ENCODE data around the gene RPS15.

Gene RPS15

GRCh38 chr19:1401889-1402217 lies 36.3 kb upstream of the RPS15 start:
- in situ Hi-C loops (cut with MboI; ENCODE audit: low sequenced_read_pairs), result no loop called here

DNA sequence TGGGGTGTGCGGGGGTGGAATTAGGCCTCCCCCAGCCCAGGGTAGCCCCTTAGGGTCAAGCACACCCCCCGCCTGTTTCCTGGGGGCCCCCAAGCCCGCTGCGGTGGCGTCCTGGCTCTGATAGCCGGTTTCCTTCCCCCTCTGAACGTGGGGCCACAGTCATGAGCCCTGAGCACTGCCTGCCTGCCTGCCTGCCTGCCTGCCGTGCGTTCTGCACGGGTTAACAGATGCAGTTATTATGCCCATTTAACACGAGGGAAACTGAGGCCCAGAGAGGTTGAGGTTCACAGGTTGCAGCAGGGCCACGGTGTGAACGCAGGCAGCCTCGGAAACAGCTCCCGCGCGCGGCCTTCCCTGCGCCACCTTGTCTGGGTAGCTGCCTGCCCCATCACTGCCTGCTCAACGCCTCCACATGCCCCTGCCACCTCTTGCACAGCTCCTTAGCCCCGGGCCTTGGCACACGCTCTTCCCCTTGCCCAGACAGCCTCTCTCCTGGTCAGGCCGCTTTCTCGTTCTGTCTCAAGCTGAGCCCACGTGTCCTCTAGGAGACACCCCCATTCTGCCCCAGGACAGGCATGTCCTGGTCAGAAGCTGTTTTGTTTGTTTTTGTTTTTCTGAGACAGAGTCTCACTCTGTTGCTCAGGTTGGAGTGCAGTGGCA lies 35.7 kb upstream of the RPS15 start:
- in situ Hi-C loops (cut with MboI; ENCODE audit: low sequenced_read_pairs), result no loop called here

DNA sequence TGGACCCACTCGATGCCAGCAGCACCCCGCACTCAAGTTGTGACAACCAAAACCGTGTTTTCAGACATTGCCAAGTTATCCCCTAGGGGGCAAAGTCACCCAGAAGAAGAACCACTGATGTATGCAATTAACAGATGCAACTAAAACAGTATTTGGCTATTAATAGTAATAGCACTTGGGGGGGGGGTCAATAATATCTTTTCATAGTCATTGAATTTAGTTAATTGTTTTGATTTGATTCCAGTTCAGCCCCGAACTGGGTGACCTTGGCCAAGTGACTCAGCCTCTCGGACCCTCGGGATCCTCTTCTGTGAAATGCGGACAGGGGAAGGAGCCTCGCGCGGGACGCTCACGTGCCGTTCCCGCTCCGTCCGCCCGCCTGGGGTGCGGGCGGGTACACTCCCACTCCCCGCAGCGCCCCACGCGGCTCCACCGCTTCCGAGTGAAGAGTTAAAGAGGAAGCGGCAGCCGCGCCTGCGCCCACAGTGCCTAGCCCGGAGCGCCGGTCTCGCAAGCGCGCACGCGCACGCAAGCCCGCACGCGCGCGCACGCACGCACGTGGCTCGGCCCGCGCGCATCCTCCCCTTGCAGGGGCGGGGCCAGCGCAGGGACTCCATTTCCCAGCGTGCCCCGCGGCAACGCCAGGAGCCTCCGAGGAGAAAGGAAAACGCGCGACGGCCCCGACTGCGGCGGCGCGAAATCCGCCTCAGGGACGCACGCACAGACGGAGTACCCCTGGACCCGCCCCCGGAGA lies 31.2 kb upstream of the RPS15 start:
- in situ Hi-C loops (cut with MboI; ENCODE audit: low sequenced_read_pairs), result no loop called here

GRCh38 chr19:1407528-1408299 lies 30.5 kb upstream of the RPS15 start, which contains the start of gene DAZAP1:
DAZAP1 (plus strand) TSS chr19:1407586; CDS start chr19:1407774, 188 bp downstream.
- in situ Hi-C loops (cut with MboI; ENCODE audit: low sequenced_read_pairs), result no loop called here

GRCh38 chr19:1408300-1409203 lies 29.6 kb upstream of the RPS15 start:
- in situ Hi-C loops (cut with MboI; ENCODE audit: low sequenced_read_pairs), result no loop called here

DNA sequence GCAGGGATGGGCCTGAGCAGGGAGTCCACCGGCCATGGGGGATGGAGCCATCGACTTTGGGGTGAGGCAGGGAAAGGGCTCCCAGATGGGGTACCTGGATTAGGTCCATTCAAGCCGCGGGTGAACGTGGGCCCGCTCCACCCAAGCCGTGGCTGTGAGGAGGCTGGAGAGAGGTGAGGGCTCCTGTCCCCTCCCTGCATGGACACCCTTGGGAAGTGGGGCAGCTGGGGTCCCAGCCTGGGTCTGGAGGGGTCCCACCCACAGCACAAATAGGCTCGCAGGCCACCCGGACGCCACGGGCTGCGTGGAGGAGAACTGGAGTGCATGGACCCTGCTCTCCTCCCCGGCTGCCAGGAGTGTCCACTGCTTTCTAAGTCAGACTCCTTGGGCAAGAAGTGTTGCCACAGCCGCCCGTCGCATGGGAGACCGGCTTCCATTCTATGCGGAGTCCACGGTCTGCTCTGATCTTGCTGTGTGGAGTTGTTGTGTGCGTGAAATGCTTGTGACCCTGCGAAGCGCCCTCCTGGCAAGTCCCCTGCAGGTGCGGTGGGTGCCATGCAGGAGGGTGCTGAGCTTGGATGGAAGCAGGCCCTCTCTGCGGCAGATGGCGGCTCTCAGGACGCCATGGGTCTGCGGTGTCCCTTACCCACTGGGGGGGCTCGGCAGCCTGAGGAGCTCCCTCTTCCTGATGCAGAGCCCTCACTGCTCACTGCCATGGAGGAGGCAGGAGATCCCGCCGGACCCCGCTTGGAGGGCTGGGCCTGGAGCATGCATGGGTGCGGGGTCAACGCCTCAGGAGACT lies 28.8 kb upstream of the RPS15 start:
- in situ Hi-C loops (cut with MboI; ENCODE audit: low sequenced_read_pairs), result no loop called here

DNA sequence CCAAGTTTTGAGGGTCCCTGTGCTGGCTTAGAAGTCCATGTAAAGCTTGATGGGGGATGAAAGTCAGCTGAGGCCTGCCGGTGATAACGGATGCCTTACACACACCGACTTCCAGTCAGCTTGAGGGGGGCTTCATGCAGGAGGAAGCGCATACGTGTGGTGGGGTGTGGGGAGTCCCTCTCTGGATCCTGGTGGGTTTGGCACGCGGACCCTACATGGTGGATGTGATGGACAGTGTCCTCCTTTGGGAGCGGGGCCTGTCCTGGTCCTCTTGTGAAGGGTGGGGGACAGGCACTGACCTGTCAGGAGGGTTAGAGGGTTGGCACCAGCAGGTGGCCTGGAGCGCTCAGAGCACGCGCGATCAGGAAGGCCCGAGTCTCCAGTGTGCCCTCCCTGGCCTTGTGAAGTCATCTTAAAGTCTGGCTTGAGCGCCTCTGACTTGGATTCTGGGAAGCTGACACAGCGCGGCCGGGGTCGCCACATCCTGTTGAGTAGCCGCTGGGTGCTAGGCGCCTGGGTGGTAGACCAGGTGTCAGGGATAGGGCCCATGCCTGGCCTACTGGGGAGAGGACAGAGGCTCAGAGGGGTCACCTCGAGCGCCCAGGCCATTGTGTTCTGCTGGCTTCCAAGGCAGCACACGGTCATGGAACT lies 27.9 kb upstream of the RPS15 start:
- in situ Hi-C loops (cut with MboI; ENCODE audit: low sequenced_read_pairs), result no loop called here

DNA sequence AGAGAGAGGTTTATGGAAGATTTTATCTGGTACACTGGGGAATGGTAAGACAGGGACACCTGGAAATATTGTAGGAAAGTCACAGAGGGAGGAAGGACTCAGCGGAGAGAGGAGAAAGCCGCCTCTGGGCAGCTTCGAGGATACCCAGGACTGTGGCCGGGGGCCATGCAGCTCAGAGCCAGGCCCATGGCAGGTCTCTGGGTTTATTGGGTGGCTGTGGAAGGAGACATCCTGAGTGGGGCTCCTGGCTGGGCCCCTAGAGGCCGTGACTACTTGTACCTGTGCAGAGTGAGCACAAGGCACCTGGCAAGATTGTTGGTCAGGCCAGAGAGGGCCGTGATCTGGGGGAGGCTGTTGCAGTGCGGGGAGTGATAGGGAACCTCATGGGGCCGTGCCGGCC lies 27.4 kb upstream of the RPS15 start:
- in situ Hi-C loops (cut with MboI; ENCODE audit: low sequenced_read_pairs), result no loop called here

GRCh38 chr19:1411255-1412191 lies 26.7 kb upstream of the RPS15 start:
- in situ Hi-C loops (cut with MboI; ENCODE audit: low sequenced_read_pairs), result no loop called here

- in situ Hi-C loops (cut with MboI; ENCODE audit: low sequenced_read_pairs), result no loop called here
Measured at GRCh38 chr19:1412323-1412923, 25.8 kb upstream of the RPS15 start.

- in situ Hi-C loops (cut with MboI; ENCODE audit: low sequenced_read_pairs), result no loop called here
Measured at GRCh38 chr19:1412995-1413800, 25.0 kb upstream of the RPS15 start.

- in situ Hi-C loops (cut with MboI; ENCODE audit: low sequenced_read_pairs), result no loop called here
Measured at GRCh38 chr19:1416014-1416841, 22.0 kb upstream of the RPS15 start.

DNA sequence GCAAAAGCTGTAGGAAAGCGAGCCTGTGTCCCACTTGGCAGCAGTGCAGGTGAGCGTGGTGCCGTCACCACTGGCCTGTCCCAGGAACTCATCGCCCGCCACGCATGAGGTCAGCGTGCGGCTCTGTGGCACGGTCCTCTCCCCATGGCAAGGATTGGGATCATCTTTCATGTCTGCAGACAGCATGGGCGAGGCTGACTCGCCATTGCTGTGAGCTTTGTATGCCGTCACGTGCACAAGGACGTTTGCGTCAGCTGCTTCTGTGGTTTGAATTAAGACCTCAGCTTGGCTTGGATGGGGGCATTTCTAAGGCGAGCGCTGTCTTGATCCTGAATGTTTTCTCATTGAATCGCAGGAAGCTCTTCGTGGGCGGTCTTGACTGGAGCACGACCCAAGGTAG lies 21.1 kb upstream of the RPS15 start:
- in situ Hi-C loops (cut with MboI; ENCODE audit: low sequenced_read_pairs), result no loop called here

GRCh38 chr19:1417681-1418495 lies 20.3 kb upstream of the RPS15 start:
- in situ Hi-C loops (cut with MboI; ENCODE audit: low sequenced_read_pairs), result no loop called here

DNA sequence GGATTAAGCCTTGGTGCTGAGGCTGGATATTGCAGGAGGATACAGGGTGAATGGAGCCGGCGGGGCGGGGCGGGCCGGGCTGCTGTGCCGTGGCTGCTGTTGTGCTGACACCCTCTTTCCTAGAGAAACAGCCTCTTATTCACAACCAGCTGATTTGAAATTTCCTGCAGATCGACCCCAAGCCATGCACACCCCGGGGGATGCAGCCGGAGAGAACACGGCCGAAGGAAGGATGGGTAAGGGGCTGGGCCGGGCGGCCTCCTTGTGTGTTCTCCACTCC lies 19.8 kb upstream of the RPS15 start:
- in situ Hi-C loops (cut with MboI; ENCODE audit: low sequenced_read_pairs), result no loop called here

Data from HL-60/S4 (cell line).